HCT116 (cell line): ENCODE results near the gene DICER1. TPM values are rescaled to one million over a fixed set of nuclear protein-coding genes. Genes with fewer than 3 reads are reported as not detected.

Experiments used
- ATAC-seq: fragments of 200-7000 bp; cut with Tn5 transposase; 2 replicates; pipeline ENCODE4 v1.9.1; 2020; ENCODE audit warnings: mild to moderate bottlenecking, moderate library complexity
- BruUV-seq: library from RNA; stranded (reverse); fragments of 400-500 nt; replicated peaks from 2 replicates; lab custom pipeline; 2021; lab: Mats Ljungman, UMichigan
- CTCF ChIA-PET: fragments of 300-600 bp; sonication (Branson Sonifier 250); formaldehyde crosslinking; loops from one replicate; lab custom pipeline; 2021; ENCODE audit warnings: antibody characterized with exemption; lab: Charles Lee
- POLR2A ChIA-PET: fragments of 300-600, 350-600 bp; sonication (Branson Sonifier 250); formaldehyde crosslinking; loops from one replicate; lab custom pipeline; 2021; ENCODE audit warnings: antibody characterized with exemption; lab: Charles Lee
- RAD21 ChIA-PET, 2 experiments: fragments of 300-600 bp; sonication (Branson Sonifier 250); formaldehyde crosslinking; loops; one replicate each; lab custom pipeline; 2023; ENCODE audit warnings: low total read pairs in 2 of 2; ENCODE audit not compliant: uncharacterized antibody in 2 of 2, unreplicated experiment in 2 of 2, low non-redundant PET in 1 of 2; lab: Charles Lee
- DNase-seq: peaks from one replicate; pipeline ENCODE4 v3.0.0-alpha.2; 2010; ENCODE audit warnings: low read depth, low spot score
- H2AFZ ChIP-seq: fragments of 200-600 bp; shearing (Covaris generic), sonication (generic); 2 replicates; pipeline ENCODE4 v1.6.1; 2017; ENCODE audit warnings: low read depth, mixed run types, mixed read lengths, antibody characterized with exemption, low read length; ENCODE audit not compliant: poor library complexity, severe bottlenecking
- H3K27ac ChIP-seq: 2 replicates; pipeline ENCODE4 v1.5.1; 2012; ENCODE audit warnings: low read depth, low read length
- H3K27me3 ChIP-seq: fragments of 200-600 bp; sonication (generic); 2 replicates; pipeline ENCODE4 v1.6.1; 2016; ENCODE audit warnings: mixed run types, low read length, mixed read lengths; ENCODE audit not compliant: insufficient read depth
- H3K36me3 ChIP-seq, 2 experiments: fragments of 200-500 bp in 1 of 2; fragments of 200-600 bp in 1 of 2; sonication (Bioruptor generic) in 1 of 2; sonication (generic) in 1 of 2; 2 replicates each; pipeline versions ENCODE4 v1.5.1 to v1.6.1; 2014 to 2016; ENCODE audit warnings: low read length in 2 of 2, inconsistent platforms in 1 of 2, mixed read lengths in 1 of 2, mixed run types in 1 of 2; ENCODE audit not compliant: insufficient read depth in 2 of 2, control insufficient read depth in 1 of 2
- H3K4me1 ChIP-seq, 2 experiments: fragments of 200-600 bp in 1 of 2; sonication (generic) in 1 of 2; 2 replicates each; pipeline versions ENCODE4 v1.5.1 to v1.6.1; 2012 to 2017; ENCODE audit warnings: low read length in 2 of 2, inconsistent platforms in 1 of 2, mild to moderate bottlenecking in 1 of 2, mixed read lengths in 1 of 2, mixed run types in 1 of 2, moderate library complexity in 1 of 2; ENCODE audit not compliant: insufficient read depth in 2 of 2, control insufficient read depth in 1 of 2
- H3K4me2 ChIP-seq: fragments of 200-600 bp; sonication (generic); 2 replicates; pipeline ENCODE4 v1.6.1; 2017; ENCODE audit warnings: mixed run types, low read length, mixed read lengths
- H3K4me3 ChIP-seq, 2 experiments: fragments of 200-600 bp in 1 of 2; sonication (generic) in 1 of 2; replicated peaks in 1 of 2; 2 replicates each; pipeline ENCODE4 v1.5.1; 2011 to 2016; ENCODE audit warnings: low read length in 2 of 2, control low read depth in 1 of 2, low read depth in 1 of 2, mild to moderate bottlenecking in 1 of 2, mixed read lengths in 1 of 2, mixed run types in 1 of 2
- H3K79me2 ChIP-seq: fragments of 200-600 bp; sonication (generic); 2 replicates; pipeline ENCODE4 v1.6.1; 2017; ENCODE audit warnings: mild to moderate bottlenecking, mixed run types, low read length, moderate library complexity, mixed read lengths; ENCODE audit not compliant: insufficient read depth
- H3K9ac ChIP-seq: fragments of 200-600 bp; sonication (generic); 2 replicates; pipeline ENCODE4 v1.6.1; 2016; ENCODE audit warnings: low read length, mixed read lengths
- H3K9me2 ChIP-seq: fragments of 200-600 bp; sonication (generic), shearing (Covaris generic); 2 replicates; pipeline ENCODE4 v1.6.1; 2017; ENCODE audit warnings: mixed run types, mild to moderate bottlenecking, moderate library complexity; ENCODE audit not compliant: insufficient read depth
- H3K9me3 ChIP-seq, 2 experiments: fragments of 200-500 bp in 1 of 2; fragments of 200-600 bp in 1 of 2; sonication (Bioruptor generic) in 1 of 2; sonication (generic) in 1 of 2; 2 replicates each; pipeline ENCODE4 v1.6.1; 2014 to 2017; ENCODE audit warnings: low read length in 2 of 2, mixed read lengths in 2 of 2, inconsistent platforms in 1 of 2, low read depth in 1 of 2, mild to moderate bottlenecking in 1 of 2, mixed run types in 1 of 2, moderate library complexity in 1 of 2; ENCODE audit not compliant: control insufficient read depth in 1 of 2, insufficient read depth in 1 of 2
- H4K20me1 ChIP-seq: fragments of 200-600 bp; sonication (generic), shearing (Covaris generic); 2 replicates; pipeline ENCODE4 v1.6.1; 2017; ENCODE audit warnings: mixed run types, mild to moderate bottlenecking, moderate library complexity; ENCODE audit not compliant: insufficient read depth
- CBX3 ChIP-seq: IDR thresholded peaks from 2 replicates; pipeline ENCODE4 v1.6.1; 2012; ENCODE audit warnings: low read depth
- EGR1 ChIP-seq: IDR thresholded peaks from 2 replicates; pipeline ENCODE4 v1.6.1; 2012; ENCODE audit warnings: low read depth
- ELF1 ChIP-seq: IDR thresholded peaks from 2 replicates; pipeline ENCODE4 v1.6.1; 2012; ENCODE audit warnings: low read depth, borderline replicate concordance
- EZH2 ChIP-seq: fragments of 200-600 bp; sonication (generic); IDR thresholded peaks from 2 replicates; pipeline ENCODE4 v1.6.1; 2017; ENCODE audit warnings: antibody characterized with exemption, mixed run types
- EZH2phosphoT487 ChIP-seq: fragments of 200-600 bp; IDR thresholded peaks from 2 replicates; pipeline ENCODE4 v1.6.1; 2018; ENCODE audit warnings: antibody characterized with exemption, borderline replicate concordance
- FOSL1 ChIP-seq: IDR thresholded peaks from 2 replicates; pipeline ENCODE4 v1.6.1; 2012; ENCODE audit warnings: low read depth
- JUND ChIP-seq: IDR thresholded peaks from 2 replicates; pipeline ENCODE4 v1.6.1; 2012
- MAX ChIP-seq: IDR thresholded peaks from 2 replicates; pipeline ENCODE4 v1.6.1; 2012
- POLR2AphosphoS5 ChIP-seq: IDR thresholded peaks from 2 replicates; pipeline ENCODE4 v1.6.1; 2011; ENCODE audit warnings: mild to moderate bottlenecking, low read depth, low read length, moderate library complexity
- SRF ChIP-seq: IDR thresholded peaks from 2 replicates; pipeline ENCODE4 v1.6.1; 2012; ENCODE audit warnings: low read depth
- TCF7L2 ChIP-seq: IDR thresholded peaks from 2 replicates; pipeline ENCODE4 v1.7.0; 2011; ENCODE audit warnings: borderline replicate concordance, inconsistent platforms; ENCODE audit not compliant: insufficient read depth, insufficient read length; ENCODE audit errors: extremely low read depth
- ZFX ChIP-seq: fragments of 450-650 bp; IDR thresholded peaks from 2 replicates; pipeline ENCODE4 v1.6.1; 2017
- ZNF274 ChIP-seq: fragments of 200-500 bp; sonication (Bioruptor generic); IDR thresholded peaks from 2 replicates; pipeline ENCODE4 v1.6.1; 2014; ENCODE audit warnings: mild to moderate bottlenecking, low read depth, low read length, inconsistent platforms
- intact Hi-C: fragments of 100-400 bp; cut with micrococcal nuclease; formaldehyde crosslinking; loops from 2 replicates; pipeline ENCODE4 v1.10.0; 2022
- total RNA-seq: library from RNA; stranded (reverse); gene quantifications from one replicate; pipeline ENCODE4 v1.2.1, GENCODE V29; 2021; ENCODE audit not compliant: unreplicated experiment
- TF ChIP-seq, protein P1 (sequence below), 3 experiments: fragments of 200-600 bp in 1 of 3; sonication (generic) in 1 of 3; IDR thresholded peaks in 2 of 3; conservative IDR thresholded peaks in 1 of 3; 2 replicates each; pipeline ENCODE4 v1.5.1; 2012 to 2017; ENCODE audit warnings: low read depth in 2 of 3, low read length in 2 of 3, antibody characterized with exemption in 1 of 3, borderline replicate concordance in 1 of 3, control low read depth in 1 of 3, mild to moderate bottlenecking in 1 of 3, mixed read lengths in 1 of 3, mixed run types in 1 of 3, moderate library complexity in 1 of 3; ENCODE audit not compliant: insufficient read depth in 1 of 3
- TF ChIP-seq, protein P2 (sequence below): IDR thresholded peaks from 2 replicates; pipeline ENCODE4 v1.6.1; 2011; ENCODE audit warnings: mild to moderate bottlenecking, low read length, moderate library complexity; ENCODE audit not compliant: insufficient replicate concordance; ENCODE audit errors: extremely low read depth

DICER1 gene
- total RNA-seq, 1 experiment from 2014 or later: 38.6 TPM

- ATAC-seq: no peak
- DNase-seq: no peak
- Histone ChIP-seq H3K4me2 (no peak overlapping the region), H3K9me3 (no peaks in the 10 kb centered on the region; a peak in 1 of 4 replicates), H3K36me3 (no peaks in the 10 kb centered on the region), H3K27ac (no peak overlapping the region), H4K20me1 (peaks cover 11% of the 10 kb centered on the region; the same call in 1 of the 2 replicates), H3K79me2 (peaks cover 97% of the 10 kb centered on the region), H3K4me1 (no peaks in the 10 kb centered on the region), H3K27me3 (no peaks in the 10 kb centered on the region), H2AFZ (no peak overlapping the region), H3K4me3 (no peak overlapping the region), H3K9ac (no peak overlapping the region), H3K9me2 (no peaks in the 10 kb centered on the region)
- ChIA-PET CTCF (no interaction called here), RAD21 (no interaction called here), POLR2A (interaction anchor here (0.6 to 1.0 kb wide), 2 partner anchors 126 to 439 kb away, joined by 3 to 4 read pairs; no protein-coding TSS in a partner anchor)
- BruUV-seq: no TSS peak
- no peak for TF ChIP-seq TCF7L2
- TF ChIP-seq FOSL1: no peak
- no peak for TF ChIP-seq CBX3
- no peak for TF ChIP-seq EZH2phosphoT487
- TF ChIP-seq JUND: no peak
- TF ChIP-seq ZFX: no peak
- TF ChIP-seq ELF1: no peak
- TF ChIP-seq ZNF274: no peak
- no peak for TF ChIP-seq POLR2AphosphoS5
- no peak for TF ChIP-seq EGR1
- no peak for TF ChIP-seq MAX
- TF ChIP-seq, protein P1, sequence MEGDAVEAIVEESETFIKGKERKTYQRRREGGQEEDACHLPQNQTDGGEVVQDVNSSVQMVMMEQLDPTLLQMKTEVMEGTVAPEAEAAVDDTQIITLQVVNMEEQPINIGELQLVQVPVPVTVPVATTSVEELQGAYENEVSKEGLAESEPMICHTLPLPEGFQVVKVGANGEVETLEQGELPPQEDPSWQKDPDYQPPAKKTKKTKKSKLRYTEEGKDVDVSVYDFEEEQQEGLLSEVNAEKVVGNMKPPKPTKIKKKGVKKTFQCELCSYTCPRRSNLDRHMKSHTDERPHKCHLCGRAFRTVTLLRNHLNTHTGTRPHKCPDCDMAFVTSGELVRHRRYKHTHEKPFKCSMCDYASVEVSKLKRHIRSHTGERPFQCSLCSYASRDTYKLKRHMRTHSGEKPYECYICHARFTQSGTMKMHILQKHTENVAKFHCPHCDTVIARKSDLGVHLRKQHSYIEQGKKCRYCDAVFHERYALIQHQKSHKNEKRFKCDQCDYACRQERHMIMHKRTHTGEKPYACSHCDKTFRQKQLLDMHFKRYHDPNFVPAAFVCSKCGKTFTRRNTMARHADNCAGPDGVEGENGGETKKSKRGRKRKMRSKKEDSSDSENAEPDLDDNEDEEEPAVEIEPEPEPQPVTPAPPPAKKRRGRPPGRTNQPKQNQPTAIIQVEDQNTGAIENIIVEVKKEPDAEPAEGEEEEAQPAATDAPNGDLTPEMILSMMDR (IDR thresholded peaks at IDR 0.05 in 2 of 3, conservative IDR thresholded peaks at IDR 0.05 in 1 of 3; ENCODE audit: borderline replicate concordance in 1 of 3, insufficient read depth in 1 of 3, low read depth in 2 of 3, low read length in 2 of 3): no peak
- TF ChIP-seq SRF: no peak
- TF ChIP-seq, protein P2, sequence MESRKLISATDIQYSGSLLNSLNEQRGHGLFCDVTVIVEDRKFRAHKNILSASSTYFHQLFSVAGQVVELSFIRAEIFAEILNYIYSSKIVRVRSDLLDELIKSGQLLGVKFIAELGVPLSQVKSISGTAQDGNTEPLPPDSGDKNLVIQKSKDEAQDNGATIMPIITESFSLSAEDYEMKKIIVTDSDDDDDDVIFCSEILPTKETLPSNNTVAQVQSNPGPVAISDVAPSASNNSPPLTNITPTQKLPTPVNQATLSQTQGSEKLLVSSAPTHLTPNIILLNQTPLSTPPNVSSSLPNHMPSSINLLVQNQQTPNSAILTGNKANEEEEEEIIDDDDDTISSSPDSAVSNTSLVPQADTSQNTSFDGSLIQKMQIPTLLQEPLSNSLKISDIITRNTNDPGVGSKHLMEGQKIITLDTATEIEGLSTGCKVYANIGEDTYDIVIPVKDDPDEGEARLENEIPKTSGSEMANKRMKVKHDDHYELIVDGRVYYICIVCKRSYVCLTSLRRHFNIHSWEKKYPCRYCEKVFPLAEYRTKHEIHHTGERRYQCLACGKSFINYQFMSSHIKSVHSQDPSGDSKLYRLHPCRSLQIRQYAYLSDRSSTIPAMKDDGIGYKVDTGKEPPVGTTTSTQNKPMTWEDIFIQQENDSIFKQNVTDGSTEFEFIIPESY: no peak
- TF ChIP-seq EZH2: no peak
- intact Hi-C loops: no loop called here
Measured at GRCh38 chr14:95140060-95140858, 17.1 kb downstream of the DICER1 start.
